Hematopoietic multipotent progenitor cell treated with erythropoietin and hydrocortisone succinate and interleukin-3 and kit ligand, for 15 days (in vitro differentiated cells): ENCODE results near the gene PTEN.

ENCODE experiments used
- DNase-seq: peaks from one replicate; pipeline ENCODE4 v3.0.0-alpha.2; 2015; ENCODE audit warnings: low spot score

The PTEN gene

GRCh38 chr10:87976101-87976743 is 112.8 kb downstream of the PTEN start:
- DNase-seq, result no peak

DNA sequence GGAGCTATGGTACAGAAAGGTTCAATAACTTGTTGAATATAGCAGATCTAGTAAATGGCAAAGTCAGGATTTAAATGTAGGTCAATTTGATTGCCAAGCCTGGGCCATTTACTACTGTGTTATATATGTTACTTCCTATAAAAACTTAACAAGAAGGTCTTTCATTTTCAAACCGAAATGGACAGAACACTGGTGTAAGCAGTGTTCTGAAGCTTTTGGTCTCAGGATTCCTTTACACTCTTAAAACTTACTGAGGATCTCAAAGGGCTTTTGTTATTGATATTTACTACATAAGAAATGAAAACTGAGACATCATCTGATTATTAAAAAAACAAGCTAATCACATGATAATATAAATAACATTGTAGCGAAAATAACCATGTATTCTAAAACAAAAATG is 114.7 kb downstream of the PTEN start:
- DNase-seq, result no peak

GRCh38 chr10:87979847-87980246 is 116.4 kb downstream of the PTEN start:
- DNase-seq, result no peak

DNA sequence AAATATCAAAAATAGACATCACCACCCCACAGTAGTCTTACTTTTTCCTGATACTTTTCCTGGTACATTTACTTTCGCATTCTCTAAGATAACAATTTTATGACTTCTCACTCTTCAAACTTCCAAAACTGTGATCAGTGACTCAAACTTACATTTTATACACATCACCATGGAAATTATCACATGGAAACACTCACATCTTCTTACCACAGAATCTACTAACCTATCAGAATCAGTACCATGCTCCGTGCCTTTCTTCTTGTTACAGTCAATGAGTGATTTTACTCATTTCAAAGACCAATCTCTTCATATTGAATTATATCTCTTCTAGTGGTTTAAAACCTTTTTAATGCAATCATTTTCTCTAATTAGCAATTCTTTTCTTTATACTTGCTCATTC is 120.3 kb downstream of the PTEN start:
- DNase-seq, result no peak

GRCh38 chr10:87987206-87987605 is 123.8 kb downstream of the PTEN start:
- DNase-seq, result no peak

- no peak for DNase-seq
Observed at GRCh38 chr10:87991946-87992345, 128.5 kb downstream of the PTEN start.

DNA sequence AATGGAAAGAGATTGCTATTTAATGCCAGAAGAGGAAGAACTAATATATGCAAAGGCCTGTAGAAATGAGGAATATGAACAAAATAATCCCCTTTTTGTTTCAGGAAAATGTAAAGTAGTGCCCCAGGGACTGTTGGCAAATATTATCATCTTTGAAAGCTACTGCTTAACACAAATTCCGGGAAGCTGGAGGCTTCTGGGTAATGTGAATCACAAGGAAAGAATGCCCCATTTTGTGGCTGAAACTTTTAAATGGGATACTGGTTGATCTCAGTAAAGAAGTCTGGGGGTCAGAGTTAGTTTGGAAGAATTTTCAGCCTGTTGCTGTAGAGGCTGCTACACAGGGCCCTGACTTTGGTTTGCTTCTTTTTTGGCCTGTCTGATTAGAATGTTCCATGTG is 141.0 kb downstream of the PTEN start:
- no peak for DNase-seq

DNA sequence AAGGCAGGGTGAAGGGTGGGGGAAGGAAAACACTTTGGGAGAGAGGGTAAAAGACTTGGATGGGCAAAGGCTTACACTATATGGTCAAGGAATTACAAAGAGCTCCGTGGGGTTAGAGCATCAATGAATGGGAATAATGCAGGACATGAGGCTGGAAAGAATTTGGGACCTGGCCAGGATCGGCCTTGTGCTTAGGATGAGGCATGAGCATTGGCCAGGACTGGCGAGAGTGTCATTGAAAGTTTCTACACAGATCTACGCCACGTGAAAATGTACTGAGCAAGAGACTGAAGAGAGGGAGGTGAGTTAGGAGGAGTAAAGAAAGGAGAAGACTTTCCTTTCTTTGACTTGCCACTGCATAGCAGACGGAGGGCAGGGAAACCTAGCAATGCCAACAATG is 142.8 kb downstream of the PTEN start:
- DNase-seq, result no peak

GRCh38 chr10:88008866-88009470 is 145.5 kb downstream of the PTEN start:
- DNase-seq, result no peak

GRCh38 chr10:88012641-88013040 is 149.2 kb downstream of the PTEN start:
- no peak for DNase-seq

DNA sequence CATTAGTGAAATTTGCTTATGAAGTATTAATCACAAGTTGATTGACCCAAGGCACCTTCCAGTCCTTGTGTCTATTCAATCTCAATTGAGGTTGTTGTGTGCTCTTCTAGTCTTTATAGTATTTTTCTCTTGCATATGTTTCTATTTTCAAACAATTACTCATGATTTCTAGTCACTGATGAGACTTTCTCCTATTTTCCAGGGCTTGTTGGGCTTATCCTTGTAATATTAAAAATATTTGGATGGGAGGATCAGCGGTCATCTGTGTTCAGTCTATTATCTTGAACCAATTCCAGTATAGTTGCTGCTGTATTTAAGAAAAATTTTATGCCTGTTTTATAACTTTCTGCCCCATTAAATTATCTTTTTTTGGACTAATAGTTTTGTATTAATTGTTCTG is 154.4 kb downstream of the PTEN start:
- DNase-seq, result no peak

GRCh38 chr10:88019753-88020152 is 156.3 kb downstream of the PTEN start:
- no peak for DNase-seq
